ENCODE results near the gene LRRC45.

Gene LRRC45

GRCh38 chr17:82033359-82034085 is 10.4 kb downstream of the LRRC45 start:
- in situ Hi-C loops (cut with MboI; ENCODE audit: low sequenced_read_pairs): loop anchor here (10.0 kb wide), 1 partner anchor 121 kb away; no protein-coding TSS in a partner anchor

- in situ Hi-C loops (cut with MboI; ENCODE audit: low sequenced_read_pairs): loop anchor here (10.0 kb wide), 1 partner anchor 120 kb away; no protein-coding TSS in a partner anchor
These were observed 11.4 kb downstream of the LRRC45 start for GRCh38 chr17:82034371-82035011.

- in situ Hi-C loops (cut with MboI; ENCODE audit: low sequenced_read_pairs): loop anchor here (10.0 kb wide), 1 partner anchor 119 kb away; no protein-coding TSS in a partner anchor
These were observed 12.4 kb downstream of the LRRC45 start for GRCh38 chr17:82035488-82035887.

- in situ Hi-C loops (cut with MboI; ENCODE audit: low sequenced_read_pairs): loop anchor here (10.0 kb wide), 1 partner anchor 119 kb away; no protein-coding TSS in a partner anchor
These were observed 13.0 kb downstream of the LRRC45 start for GRCh38 chr17:82035956-82036633.

GRCh38 chr17:82036634-82037091 is 13.6 kb downstream of the LRRC45 start:
- in situ Hi-C loops (cut with MboI; ENCODE audit: low sequenced_read_pairs): loop anchor here (10.0 kb wide), 1 partner anchor 118 kb away; no protein-coding TSS in a partner anchor

- in situ Hi-C loops (cut with MboI; ENCODE audit: low sequenced_read_pairs): loop anchor here (10.0 kb wide), 1 partner anchor 118 kb away; no protein-coding TSS in a partner anchor
These were observed 14.2 kb downstream of the LRRC45 start, which contains the start of gene DCXR for GRCh38 chr17:82037092-82037888. TSS of gene DCXR (minus strand) at chr17:82037697. CDS start at chr17:82037682, 15 bp downstream.

- in situ Hi-C loops (cut with MboI; ENCODE audit: low sequenced_read_pairs): loop anchor here (10.0 kb wide), 1 partner anchor 117 kb away; no protein-coding TSS in a partner anchor
These were observed 14.7 kb downstream of the LRRC45 start for GRCh38 chr17:82037889-82038195.

GRCh38 chr17:82038796-82039409 is 15.8 kb downstream of the LRRC45 start:
- in situ Hi-C loops (cut with MboI; ENCODE audit: low sequenced_read_pairs): loop anchor here (10.0 kb wide), 1 partner anchor 116 kb away; no protein-coding TSS in a partner anchor

- in situ Hi-C loops (cut with MboI; ENCODE audit: low sequenced_read_pairs): loop anchor here (10.0 kb wide), 1 partner anchor 115 kb away; no protein-coding TSS in a partner anchor
These were observed 16.7 kb downstream of the LRRC45 start for GRCh38 chr17:82039695-82040299.

- in situ Hi-C loops (cut with MboI; ENCODE audit: low sequenced_read_pairs): no loop called here
These were observed 18.2 kb downstream of the LRRC45 start for GRCh38 chr17:82041144-82041814.

GRCh38 chr17:82042649-82043048 is 19.5 kb downstream of the LRRC45 start:
- in situ Hi-C loops (cut with MboI; ENCODE audit: low sequenced_read_pairs): no loop called here

- in situ Hi-C loops (cut with MboI; ENCODE audit: low sequenced_read_pairs): no loop called here
These were observed 20.4 kb downstream of the LRRC45 start for GRCh38 chr17:82043507-82043906.

- in situ Hi-C loops (cut with MboI; ENCODE audit: low sequenced_read_pairs): no loop called here
These were observed 22.9 kb downstream of the LRRC45 start for GRCh38 chr17:82045936-82046484.

GRCh38 chr17:82046903-82047302 is 23.8 kb downstream of the LRRC45 start:
- in situ Hi-C loops (cut with MboI; ENCODE audit: low sequenced_read_pairs): no loop called here

GRCh38 chr17:82047379-82047778 is 24.3 kb downstream of the LRRC45 start:
- in situ Hi-C loops (cut with MboI; ENCODE audit: low sequenced_read_pairs): no loop called here

GRCh38 chr17:82047914-82048570 is 24.9 kb downstream of the LRRC45 start:
- in situ Hi-C loops (cut with MboI; ENCODE audit: low sequenced_read_pairs): no loop called here

- in situ Hi-C loops (cut with MboI; ENCODE audit: low sequenced_read_pairs): no loop called here
These were observed 25.5 kb downstream of the LRRC45 start for GRCh38 chr17:82048571-82048971.

- in situ Hi-C loops (cut with MboI; ENCODE audit: low sequenced_read_pairs): no loop called here
These were observed 26.0 kb downstream of the LRRC45 start for GRCh38 chr17:82049106-82049505.

Measured in HL-60/S4 (cell line).